Omental fat pad (tissue), 4 donors: ENCODE measurements around the gene NTM. TPM values are rescaled to one million over a fixed set of nuclear protein-coding genes. Genes with fewer than 3 reads are reported as not detected.

Experiments
- ATAC-seq: fragments of 150-250 bp; one replicate; pipeline ENCODE4 v1.9.1; 2016; ENCODE audit warnings: mild to moderate bottlenecking, moderate library complexity; ENCODE audit not compliant: low FRiP score
- DNase-seq: peaks from one replicate; pipeline ENCODE4 v3.0.0-alpha.2; 2019; ENCODE audit warnings: low spot score
- CTCF ChIP-seq, 3 donors: fragments of 450-650 bp; IDR thresholded peaks; one replicate each; pipeline ENCODE4 v1.5.1; 2016 to 2017; ENCODE audit warnings: antibody characterized with exemption in 3 of 3, mild to moderate bottlenecking in 3 of 3, moderate library complexity in 2 of 3
- total RNA-seq, 4 donors: library from RNA; depleted of rRNA; stranded (reverse); fragments of >200 nt; gene quantifications; one replicate each; pipeline ENCODE4 v1.1.0, GENCODE V29; 2016

The NTM gene
- total RNA-seq, 4 donors from 2014 or later, result 0.56 to 5.5 (median 2.4) TPM

GRCh38 chr11:131397675-131398074 lies 27.3 kb downstream of the NTM start:
- no peak for TF ChIP-seq CTCF (IDR thresholded peaks at IDR 0.05)
- no peak for ATAC-seq

GRCh38 chr11:131402040-131402439 lies 31.6 kb downstream of the NTM start:
- no peak for TF ChIP-seq CTCF (IDR thresholded peaks at IDR 0.05)
- ATAC-seq (no peak), DNase-seq (no peak)

More at GRCh38 chr11:131397675-131398074, 27.3 kb downstream of the NTM start:
- DNase-seq, result no peak

GRCh38 chr11:131404010-131404409 lies 33.6 kb downstream of the NTM start:
- ATAC-seq (no peak), DNase-seq (no peak)
- TF ChIP-seq CTCF (IDR thresholded peaks at IDR 0.05), result no peak

GRCh38 chr11:131408025-131408640 lies 37.7 kb downstream of the NTM start:
- no peak for DNase-seq
- no peak for TF ChIP-seq CTCF (IDR thresholded peaks at IDR 0.05)
- ATAC-seq, result peak; percentile 81

GRCh38 chr11:131409345-131409744 lies 38.9 kb downstream of the NTM start:
- DNase-seq, result no peak
- ATAC-seq, result no peak
- no peak for TF ChIP-seq CTCF (IDR thresholded peaks at IDR 0.05)

- ATAC-seq, result no peak
- DNase-seq, result no peak
- no peak for TF ChIP-seq CTCF (IDR thresholded peaks at IDR 0.05)
These were observed 41.2 kb downstream of the NTM start for GRCh38 chr11:131411636-131412035.

- ATAC-seq, result no peak
- DNase-seq, result no peak
These were observed 41.6 kb downstream of the NTM start for GRCh38 chr11:131412061-131412460.

More at GRCh38 chr11:131412061-131412460, 41.6 kb downstream of the NTM start:
- no peak for TF ChIP-seq CTCF (IDR thresholded peaks at IDR 0.05)
